RWPE2 (cell line): Measurements from ENCODE around the gene WDR83.

Experiments used
- ATAC-seq: fragments of 200-7000 bp; cut with Tn5 transposase; 3 replicates; pipeline ENCODE4 v1.9.1; 2021; ENCODE audit warnings: low read depth
- DNase-seq: peaks from one replicate; pipeline ENCODE4 v3.0.0-alpha.2; 2020; ENCODE audit warnings: low spot score
- H3K27ac ChIP-seq: fragments of 450-650 bp; 2 replicates; pipeline ENCODE4 v1.5.1; 2017; ENCODE audit warnings: mild to moderate bottlenecking; ENCODE audit not compliant: poor library complexity, severe bottlenecking
- H3K27me3 ChIP-seq: fragments of 250-450 bp; sonication (Bioruptor Pico); 2 replicates; pipeline ENCODE4 v1.5.1; 2021; ENCODE audit warnings: mild to moderate bottlenecking, moderate library complexity; ENCODE audit not compliant: insufficient read depth, poor library complexity, severe bottlenecking
- H3K36me3 ChIP-seq: fragments of 250-450 bp; sonication (Bioruptor Pico); 2 replicates; pipeline ENCODE4 v1.5.1; 2020; ENCODE audit warnings: low read depth, mild to moderate bottlenecking, moderate library complexity
- H3K4me1 ChIP-seq: fragments of 250-450 bp; sonication (Bioruptor Pico); 2 replicates; pipeline ENCODE4 v1.5.1; 2021; ENCODE audit warnings: mild to moderate bottlenecking, moderate library complexity; ENCODE audit not compliant: insufficient read depth, poor library complexity, severe bottlenecking
- H3K4me3 ChIP-seq: fragments of 250-450 bp; sonication (Bioruptor Pico); 2 replicates; pipeline ENCODE4 v1.5.1; 2021; ENCODE audit warnings: mild to moderate bottlenecking, moderate library complexity; ENCODE audit not compliant: severe bottlenecking
- H3K9me3 ChIP-seq: fragments of 250-450 bp; sonication (Bioruptor Pico); 2 replicates; pipeline ENCODE4 v1.5.1; 2021; ENCODE audit warnings: mild to moderate bottlenecking, moderate library complexity; ENCODE audit not compliant: severe bottlenecking
- TF ChIP-seq, protein P1 (sequence below): fragments of 450-650 bp; IDR thresholded peaks from one replicate; pipeline ENCODE4 v1.5.1; 2017; ENCODE audit warnings: mild to moderate bottlenecking, moderate library complexity; ENCODE audit not compliant: poor library complexity, severe bottlenecking

The WDR83 gene

DNA sequence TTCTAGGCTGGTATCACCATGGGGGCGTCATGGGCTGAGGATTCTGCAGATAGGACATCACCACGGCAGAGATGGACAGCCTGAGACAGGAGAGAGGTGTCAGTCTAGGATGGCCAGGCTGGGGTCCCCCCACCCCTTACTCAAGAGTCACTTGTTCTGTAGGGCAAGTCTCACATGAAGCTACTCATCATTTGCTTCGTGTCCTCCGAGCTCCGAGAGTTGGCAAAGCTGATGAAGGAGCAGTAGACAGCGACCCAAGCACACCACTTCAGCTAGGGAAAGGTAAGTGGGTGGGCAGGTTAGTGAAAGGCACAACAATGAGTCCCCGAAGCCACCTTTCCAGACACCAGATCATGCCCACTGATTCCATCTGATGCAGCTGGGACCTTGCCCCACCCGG, 1.7 kb downstream of the WDR83 start:
- Histone ChIP-seq H3K36me3 (peaks cover 25% of the 10 kb centered on the region), H3K27me3 (no peaks in the 10 kb centered on the region), H3K4me3 (peak overlapping the region; percentile 82), H3K9me3 (no peaks in the 10 kb centered on the region), H3K4me1 (no peaks in the 10 kb centered on the region), H3K27ac (peak overlapping the region; percentile 76)
- ATAC-seq (no peak), DNase-seq (no peak)
- TF ChIP-seq, protein P1, sequence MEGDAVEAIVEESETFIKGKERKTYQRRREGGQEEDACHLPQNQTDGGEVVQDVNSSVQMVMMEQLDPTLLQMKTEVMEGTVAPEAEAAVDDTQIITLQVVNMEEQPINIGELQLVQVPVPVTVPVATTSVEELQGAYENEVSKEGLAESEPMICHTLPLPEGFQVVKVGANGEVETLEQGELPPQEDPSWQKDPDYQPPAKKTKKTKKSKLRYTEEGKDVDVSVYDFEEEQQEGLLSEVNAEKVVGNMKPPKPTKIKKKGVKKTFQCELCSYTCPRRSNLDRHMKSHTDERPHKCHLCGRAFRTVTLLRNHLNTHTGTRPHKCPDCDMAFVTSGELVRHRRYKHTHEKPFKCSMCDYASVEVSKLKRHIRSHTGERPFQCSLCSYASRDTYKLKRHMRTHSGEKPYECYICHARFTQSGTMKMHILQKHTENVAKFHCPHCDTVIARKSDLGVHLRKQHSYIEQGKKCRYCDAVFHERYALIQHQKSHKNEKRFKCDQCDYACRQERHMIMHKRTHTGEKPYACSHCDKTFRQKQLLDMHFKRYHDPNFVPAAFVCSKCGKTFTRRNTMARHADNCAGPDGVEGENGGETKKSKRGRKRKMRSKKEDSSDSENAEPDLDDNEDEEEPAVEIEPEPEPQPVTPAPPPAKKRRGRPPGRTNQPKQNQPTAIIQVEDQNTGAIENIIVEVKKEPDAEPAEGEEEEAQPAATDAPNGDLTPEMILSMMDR, result no peak

DNA sequence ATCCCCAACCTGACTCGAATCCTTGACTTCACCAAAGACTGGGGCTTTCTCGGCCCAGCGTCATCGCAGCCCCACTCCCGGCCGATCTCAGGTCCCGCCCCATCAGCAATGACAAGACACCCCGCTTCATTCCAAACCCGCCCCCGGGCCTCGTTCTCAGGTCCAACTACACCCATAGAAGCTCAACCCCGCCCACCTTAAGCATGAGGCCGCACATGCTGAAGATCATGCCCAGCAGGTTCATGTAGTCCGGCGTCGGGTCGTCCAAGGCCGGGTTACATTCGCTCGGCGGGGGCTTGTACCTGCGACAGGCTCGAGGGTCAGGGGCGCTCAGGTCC, 2.3 kb downstream of the WDR83 start:
- Histone ChIP-seq H3K36me3 (peaks cover 26% of the 10 kb centered on the region), H3K27ac (peak overlapping the region; percentile 76), H3K4me3 (peak overlapping the region; percentile 82), H3K9me3 (no peaks in the 10 kb centered on the region), H3K27me3 (no peaks in the 10 kb centered on the region), H3K4me1 (no peaks in the 10 kb centered on the region)
- ATAC-seq (peak; percentile 17), DNase-seq (no peak)
- TF ChIP-seq, protein P1, result no peak

DNA sequence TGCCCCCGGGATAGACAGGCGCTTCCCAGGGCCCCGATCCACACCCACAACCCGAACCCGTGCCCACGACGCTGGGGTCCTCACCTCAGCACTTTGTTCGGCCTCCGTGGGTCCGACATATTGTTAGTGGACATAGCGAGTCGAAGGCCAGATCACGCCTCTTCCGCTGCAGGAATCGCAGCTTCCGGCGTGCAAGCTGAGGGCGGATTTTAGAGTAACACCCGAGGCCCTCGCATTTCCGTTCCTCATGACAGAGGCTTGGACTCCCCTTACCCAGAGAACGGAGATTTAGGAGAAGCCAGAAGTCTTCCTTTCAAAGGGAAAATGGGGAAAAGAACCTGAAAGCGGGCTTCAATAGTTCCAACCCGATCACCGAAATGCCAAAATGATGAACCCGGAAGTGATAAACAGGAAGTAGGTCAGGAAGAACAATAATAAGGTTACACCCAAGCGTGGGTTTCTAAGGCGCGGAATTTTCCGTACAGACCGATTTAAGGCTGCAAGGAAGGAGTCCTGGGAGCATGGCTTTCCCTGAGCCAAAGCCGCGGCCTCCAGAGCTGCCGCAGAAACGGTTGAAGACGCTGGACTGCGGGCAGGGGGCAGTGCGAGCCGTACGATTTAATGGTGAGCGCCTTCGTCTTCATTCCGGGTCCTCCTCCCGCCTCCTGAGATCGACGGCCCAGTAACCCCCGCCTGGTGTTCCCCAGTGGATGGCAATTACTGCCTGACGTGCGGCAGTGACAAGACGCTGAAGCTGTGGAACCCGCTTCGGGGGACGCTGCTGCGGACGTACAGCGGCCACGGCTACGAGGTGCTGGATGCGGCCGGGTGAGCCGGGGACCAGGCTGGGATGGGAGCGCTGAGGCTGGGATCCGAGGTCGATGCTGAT, 2.9 kb downstream of the WDR83 start:
- Histone ChIP-seq H3K27me3 (no peaks in the 10 kb centered on the region), H3K9me3 (no peaks in the 10 kb centered on the region), H3K4me3 (peak overlapping the region; percentile 82), H3K27ac (peak overlapping the region; percentile 76), H3K4me1 (no peaks in the 10 kb centered on the region), H3K36me3 (peaks cover 28% of the 10 kb centered on the region)
- DNase-seq (no peak), ATAC-seq (peak; percentile 22)
- TF ChIP-seq, protein P1, result no peak

DNA sequence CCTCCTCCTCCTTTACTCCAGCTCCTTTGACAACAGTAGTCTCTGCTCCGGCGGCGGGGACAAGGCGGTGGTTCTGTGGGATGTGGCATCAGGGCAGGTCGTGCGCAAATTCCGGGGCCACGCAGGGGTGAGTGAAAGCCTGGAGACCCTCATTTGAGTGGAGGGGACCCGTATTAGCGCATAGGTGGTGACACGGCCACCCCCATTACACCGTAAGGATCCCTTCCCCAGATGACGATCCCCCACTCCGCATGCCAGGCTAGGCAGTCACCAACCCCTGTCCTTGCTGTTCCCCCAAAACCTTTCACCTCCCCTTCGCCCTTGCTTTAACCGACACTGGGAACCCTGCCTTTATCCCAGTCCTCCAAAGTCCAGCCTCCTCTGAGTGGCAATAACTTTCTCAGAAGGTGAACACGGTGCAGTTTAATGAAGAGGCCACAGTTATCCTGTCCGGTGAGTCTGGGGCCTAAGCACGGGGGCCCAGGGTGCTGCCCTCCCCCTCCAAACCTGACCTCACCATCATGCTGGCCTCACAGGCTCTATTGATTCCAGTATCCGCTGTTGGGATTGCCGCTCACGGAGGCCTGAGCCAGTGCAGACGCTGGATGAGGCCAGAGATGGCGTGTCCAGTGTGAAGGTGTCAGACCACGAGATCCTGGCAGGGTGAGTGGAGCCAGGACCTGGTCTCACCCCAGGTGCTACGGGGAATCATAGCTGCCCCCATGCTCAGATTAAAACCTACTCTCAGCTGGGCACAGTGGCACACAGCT, 3.7 kb downstream of the WDR83 start:
- Histone ChIP-seq H3K27me3 (no peaks in the 10 kb centered on the region), H3K9me3 (no peaks in the 10 kb centered on the region), H3K27ac (peak overlapping the region; percentile 76), H3K4me1 (no peaks in the 10 kb centered on the region), H3K36me3 (peaks cover 36% of the 10 kb centered on the region), H3K4me3 (peak overlapping the region; percentile 82)
- TF ChIP-seq, protein P1, result no peak
- ATAC-seq (no peak), DNase-seq (no peak)
